DND-41 (cell line): ENCODE data around the gene TNRC6A.

Source experiments
- ATAC-seq: fragments of 200-7000 bp; cut with Tn5 transposase; 3 replicates; pipeline ENCODE4 v1.9.1; 2021; ENCODE audit warnings: low read depth; ENCODE audit not compliant: insufficient read depth
- DNase-seq: peaks from one replicate; pipeline ENCODE4 v3.0.0-alpha.2; 2020
- H2AFZ ChIP-seq: 2 replicates; pipeline ENCODE4 v1.6.0; 2012; ENCODE audit warnings: low read depth, low read length
- H3K27ac ChIP-seq: 2 replicates; pipeline ENCODE4 v1.5.1; 2012; ENCODE audit warnings: low read length, inconsistent platforms
- H3K27me3 ChIP-seq: fragments of 200-600 bp; sonication (generic); 2 replicates; pipeline ENCODE4 v1.6.0; 2012; ENCODE audit warnings: low read length, mild to moderate bottlenecking, inconsistent platforms; ENCODE audit not compliant: insufficient read depth, poor library complexity
- H3K36me3 ChIP-seq: 2 replicates; pipeline ENCODE4 v1.5.1; 2012; ENCODE audit warnings: low read length, inconsistent platforms; ENCODE audit not compliant: insufficient read depth
- H3K4me1 ChIP-seq: 2 replicates; pipeline ENCODE4 v1.5.1; 2012; ENCODE audit warnings: mild to moderate bottlenecking, low read length; ENCODE audit not compliant: insufficient read depth
- H3K4me2 ChIP-seq: 2 replicates; pipeline ENCODE4 v1.6.0; 2012; ENCODE audit warnings: mild to moderate bottlenecking, moderate library complexity, low read length, inconsistent platforms; ENCODE audit not compliant: insufficient read depth
- H3K4me3 ChIP-seq, 2 experiments: fragments of 200-600 bp in 1 of 2; shearing (Covaris generic) in 1 of 2; 2 replicates each; pipeline ENCODE4 v1.5.1; 2012 to 2016; ENCODE audit warnings: inconsistent platforms in 2 of 2, low read length in 2 of 2, mild to moderate bottlenecking in 2 of 2, low read depth in 1 of 2, moderate library complexity in 1 of 2
- H3K79me2 ChIP-seq: 2 replicates; pipeline ENCODE4 v1.6.0; 2012; ENCODE audit warnings: low read length, inconsistent platforms; ENCODE audit not compliant: insufficient read depth
- H3K9ac ChIP-seq: 2 replicates; pipeline ENCODE4 v1.6.0; 2012; ENCODE audit warnings: low read depth, mild to moderate bottlenecking, inconsistent platforms, low read length, moderate library complexity
- H3K9me3 ChIP-seq: 2 replicates; pipeline ENCODE4 v1.5.1; 2012; ENCODE audit warnings: low read length, moderate library complexity, mild to moderate bottlenecking, inconsistent platforms; ENCODE audit not compliant: insufficient read depth, severe bottlenecking
- H4K20me1 ChIP-seq: 2 replicates; pipeline ENCODE4 v1.6.0; 2012; ENCODE audit warnings: low read length; ENCODE audit not compliant: insufficient read depth
- EZH2 ChIP-seq: IDR thresholded peaks from 3 replicates; pipeline ENCODE4 v1.6.1; 2012; ENCODE audit warnings: borderline replicate concordance, low read depth, mild to moderate bottlenecking, moderate library complexity, low read length, inconsistent platforms; ENCODE audit not compliant: severe bottlenecking
- TF ChIP-seq, protein P1 (sequence below): IDR thresholded peaks from 2 replicates; pipeline ENCODE4 v1.5.1; 2012; ENCODE audit warnings: borderline replicate concordance, low read length, moderate library complexity, mild to moderate bottlenecking; ENCODE audit not compliant: poor library complexity, severe bottlenecking; ENCODE audit errors: extremely low read depth

Gene TNRC6A

DNA sequence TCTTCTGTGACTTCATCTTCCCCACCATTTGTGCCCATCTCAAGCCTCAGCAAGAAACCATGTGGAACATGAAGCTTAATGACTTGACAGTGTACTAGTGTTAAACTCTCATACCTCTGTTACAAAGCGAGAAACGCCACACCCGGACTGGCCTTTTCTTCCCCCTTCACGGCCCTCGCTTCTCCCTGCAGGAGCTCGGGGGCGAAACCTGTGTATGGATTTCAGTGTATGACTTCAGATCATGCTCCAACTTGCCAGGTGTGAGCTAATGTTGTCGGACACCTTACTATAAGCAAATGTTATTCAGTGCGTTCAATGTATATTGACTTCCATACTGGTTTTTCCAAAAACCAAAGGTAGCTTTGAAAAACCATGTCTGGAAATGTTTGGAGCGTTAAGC is 96.2 kb downstream of the TNRC6A start:
- H3K4me3 ChIP-seq: no peak overlapping the region
- TF ChIP-seq, protein P1, sequence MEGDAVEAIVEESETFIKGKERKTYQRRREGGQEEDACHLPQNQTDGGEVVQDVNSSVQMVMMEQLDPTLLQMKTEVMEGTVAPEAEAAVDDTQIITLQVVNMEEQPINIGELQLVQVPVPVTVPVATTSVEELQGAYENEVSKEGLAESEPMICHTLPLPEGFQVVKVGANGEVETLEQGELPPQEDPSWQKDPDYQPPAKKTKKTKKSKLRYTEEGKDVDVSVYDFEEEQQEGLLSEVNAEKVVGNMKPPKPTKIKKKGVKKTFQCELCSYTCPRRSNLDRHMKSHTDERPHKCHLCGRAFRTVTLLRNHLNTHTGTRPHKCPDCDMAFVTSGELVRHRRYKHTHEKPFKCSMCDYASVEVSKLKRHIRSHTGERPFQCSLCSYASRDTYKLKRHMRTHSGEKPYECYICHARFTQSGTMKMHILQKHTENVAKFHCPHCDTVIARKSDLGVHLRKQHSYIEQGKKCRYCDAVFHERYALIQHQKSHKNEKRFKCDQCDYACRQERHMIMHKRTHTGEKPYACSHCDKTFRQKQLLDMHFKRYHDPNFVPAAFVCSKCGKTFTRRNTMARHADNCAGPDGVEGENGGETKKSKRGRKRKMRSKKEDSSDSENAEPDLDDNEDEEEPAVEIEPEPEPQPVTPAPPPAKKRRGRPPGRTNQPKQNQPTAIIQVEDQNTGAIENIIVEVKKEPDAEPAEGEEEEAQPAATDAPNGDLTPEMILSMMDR: no peak
- TF ChIP-seq EZH2: no peak
- H3K9ac ChIP-seq: no peak overlapping the region
- no peaks in the 10 kb centered on the region for H3K4me1 ChIP-seq
- H3K27me3 ChIP-seq: no peaks in the 10 kb centered on the region
- no peak overlapping the region for H2AFZ ChIP-seq
- H3K79me2 ChIP-seq: no peaks in the 10 kb centered on the region
- DNase-seq: no peak
- H3K9me3 ChIP-seq: no peaks in the 10 kb centered on the region
- H4K20me1 ChIP-seq: peaks cover 2% of the 10 kb centered on the region; the same call in 1 of the 2 replicates
- H3K4me2 ChIP-seq: no peak overlapping the region
- no peak for ATAC-seq
- H3K27ac ChIP-seq: no peak overlapping the region
- peaks cover 71% of the 10 kb centered on the region for H3K36me3 ChIP-seq

DNA sequence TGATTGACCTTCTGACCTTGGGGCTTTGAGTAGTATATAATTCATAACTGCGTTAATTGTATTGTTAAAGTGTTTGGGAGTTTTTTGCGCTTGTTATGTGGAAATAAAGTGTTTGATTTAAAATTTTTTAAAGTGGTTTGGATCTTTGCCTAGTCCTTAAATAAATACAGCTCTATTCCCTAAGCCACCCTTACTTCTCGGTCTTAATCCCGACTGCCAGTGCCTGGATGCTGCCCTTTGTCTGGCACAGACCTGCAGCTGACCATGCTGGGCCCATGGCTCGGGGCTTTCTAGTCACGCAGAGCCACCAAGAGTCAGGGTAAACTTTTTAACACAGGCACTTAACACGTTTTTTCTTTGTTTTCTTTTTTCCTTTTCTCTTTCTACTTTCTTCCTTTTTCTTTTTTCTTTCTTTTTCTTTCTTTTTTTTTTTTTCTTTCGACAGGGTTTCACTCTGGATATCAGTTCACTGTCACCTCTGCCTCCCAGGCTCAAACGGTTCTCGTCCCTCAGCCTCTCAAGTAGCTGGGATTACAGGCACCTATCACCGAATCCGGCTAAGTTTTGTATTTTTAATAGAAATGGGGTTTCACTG is 96.7 kb downstream of the TNRC6A start:
- Histone ChIP-seq H3K4me3 (no peak overlapping the region), H3K4me2 (no peak overlapping the region), H3K79me2 (no peaks in the 10 kb centered on the region), H3K4me1 (no peaks in the 10 kb centered on the region), H3K36me3 (peaks cover 66% of the 10 kb centered on the region), H3K9ac (no peak overlapping the region), H4K20me1 (peaks cover 2% of the 10 kb centered on the region; the same call in 1 of the 2 replicates), H2AFZ (no peak overlapping the region), H3K27me3 (no peaks in the 10 kb centered on the region), H3K27ac (no peak overlapping the region), H3K9me3 (no peaks in the 10 kb centered on the region)
- TF ChIP-seq EZH2: no peak
- TF ChIP-seq, protein P1: no peak
- ATAC-seq (no peak), DNase-seq (no peak)

DNA sequence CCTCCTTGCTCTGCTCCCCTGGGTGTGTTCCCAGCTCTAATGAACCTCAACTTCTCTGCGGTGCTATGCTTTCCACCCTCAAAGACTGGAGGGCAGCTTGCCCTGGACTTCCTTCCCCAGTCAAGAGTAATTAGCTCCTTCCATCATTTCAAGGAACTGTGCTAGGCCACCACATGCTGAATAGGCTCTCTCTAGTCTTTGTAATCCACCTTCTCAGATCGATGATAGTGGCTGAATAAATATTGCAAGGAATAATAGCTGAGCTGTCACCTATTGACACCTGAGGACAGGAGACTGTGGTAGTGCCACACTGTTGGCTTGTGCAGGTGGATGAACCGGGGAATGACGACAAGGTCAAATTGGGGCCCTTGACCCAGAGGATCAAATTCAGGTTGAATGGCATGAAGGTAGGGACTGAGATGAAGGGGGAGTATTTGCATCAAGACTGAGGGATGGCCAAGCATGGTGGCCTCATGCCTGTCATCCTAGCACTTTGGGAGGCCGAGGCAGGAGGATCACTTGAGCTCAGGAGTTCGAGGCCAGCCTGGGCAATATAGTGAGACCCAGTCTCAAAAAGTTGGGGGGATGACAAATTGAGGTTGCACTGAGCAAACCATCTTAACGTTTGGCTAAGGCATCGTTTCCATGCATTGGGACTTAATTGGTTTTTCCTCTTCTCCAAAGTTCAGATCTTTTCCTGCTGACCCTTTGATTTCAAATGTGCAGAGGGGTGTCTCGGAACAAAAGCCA is 97.5 kb downstream of the TNRC6A start:
- H3K4me2 ChIP-seq: no peak overlapping the region
- no peak overlapping the region for H3K4me3 ChIP-seq
- H3K36me3 ChIP-seq: peaks cover 58% of the 10 kb centered on the region
- peaks cover 2% of the 10 kb centered on the region; the same call in 1 of the 2 replicates for H4K20me1 ChIP-seq
- ATAC-seq (no peak), DNase-seq (no peak)
- H2AFZ ChIP-seq: no peak overlapping the region
- TF ChIP-seq EZH2: no peak
- TF ChIP-seq, protein P1: no peak
- H3K27ac ChIP-seq: no peak overlapping the region
- H3K4me1 ChIP-seq: no peaks in the 10 kb centered on the region
- no peak overlapping the region for H3K9ac ChIP-seq
- H3K9me3 ChIP-seq: no peaks in the 10 kb centered on the region
- H3K79me2 ChIP-seq: no peaks in the 10 kb centered on the region
- no peaks in the 10 kb centered on the region for H3K27me3 ChIP-seq
